ENCODE data around the gene EDRF1.

GRCh38 chr10:125801574-125801973 is 82.1 kb downstream of the EDRF1 start:
- TF ChIP-seq CTCF (IDR thresholded peaks at IDR 0.05; ENCODE audit: low read length) (no peak), EZH2 (IDR thresholded peaks at IDR 0.05; ENCODE audit: borderline replicate concordance, low read length) (no peak)

Measured in OCI-LY1 (cell line).